Esophagus squamous epithelium (tissue), 4 donors: Measurements from ENCODE around the gene ACOT9.

Experiments used
- CTCF ChIP-seq, 6 experiments: fragments of 450-650 bp in 4 of 6; fragments of 200-600 bp in 2 of 6; sonication (generic) in 2 of 6; IDR thresholded peaks; one replicate each; pipeline ENCODE4 v1.5.1; 2016 to 2019; ENCODE audit warnings: antibody characterized with exemption in 6 of 6, mild to moderate bottlenecking in 4 of 6, moderate library complexity in 4 of 6
- POLR2A ChIP-seq, 4 donors: fragments of 450-650 bp; IDR thresholded peaks; one replicate each; pipeline ENCODE4 v1.6.1; 2017; ENCODE audit warnings: antibody characterized with exemption in 4 of 4, mild to moderate bottlenecking in 4 of 4, moderate library complexity in 3 of 4

- TF ChIP-seq CTCF (IDR thresholded peaks at IDR 0.05) (peak; percentile 57 to 85 (median 80)), POLR2A (IDR thresholded peaks at IDR 0.05) (peak; percentile 28 to 99 (median 80))
Measured at GRCh38 chrX:23782863-23783588, 40.0 kb upstream of the ACOT9 start, which contains the start of gene SAT1.
